ENCODE data around the gene PLCB3.

Gene PLCB3

DNA sequence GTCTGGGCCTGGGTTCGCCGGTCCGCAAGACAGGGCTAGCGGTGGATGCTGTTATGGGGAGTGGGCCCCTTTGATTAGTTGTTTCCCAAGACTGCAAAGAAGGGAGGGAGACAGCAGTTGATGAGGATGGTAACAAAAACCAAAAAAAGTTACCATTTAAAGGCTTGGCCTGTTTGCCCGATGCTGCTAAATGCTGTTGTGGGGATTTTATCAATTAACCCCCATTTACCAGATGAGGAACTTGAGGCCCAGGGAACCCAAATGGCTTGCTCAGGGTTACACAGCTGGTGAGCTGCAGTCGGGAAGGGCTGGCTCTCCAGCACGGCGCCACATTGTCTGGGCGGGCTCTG is 28.7 kb upstream of the PLCB3 start:
- DNase-seq = no peak

DNA sequence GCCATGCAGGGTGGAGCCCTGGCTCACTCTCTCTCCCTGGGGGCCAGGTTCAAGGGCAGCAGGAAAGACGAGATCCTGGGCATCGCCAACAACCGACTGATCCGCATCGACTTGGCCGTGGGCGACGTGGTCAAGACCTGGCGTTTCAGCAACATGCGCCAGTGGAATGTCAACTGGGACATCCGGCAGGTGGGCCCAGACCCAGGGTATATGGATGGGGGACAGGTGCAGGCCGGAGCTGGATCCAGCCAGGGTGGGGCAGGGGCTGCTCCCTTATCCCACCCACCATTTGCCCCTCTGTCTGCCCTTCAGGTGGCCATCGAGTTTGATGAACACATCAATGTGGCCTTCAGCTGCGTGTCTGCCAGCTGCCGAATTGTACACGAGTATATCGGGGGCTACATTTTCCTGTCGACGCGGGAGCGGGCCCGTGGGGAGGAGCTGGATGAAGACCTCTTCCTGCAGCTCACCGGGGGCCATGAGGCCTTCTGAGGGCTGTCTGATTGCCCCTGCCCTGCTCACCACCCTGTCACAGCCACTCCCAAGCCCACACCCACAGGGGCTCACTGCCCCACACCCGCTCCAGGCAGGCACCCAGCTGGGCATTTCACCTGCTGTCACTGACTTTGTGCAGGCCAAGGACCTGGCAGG is 28.2 kb upstream of the PLCB3 start:
- no peak for DNase-seq

DNA sequence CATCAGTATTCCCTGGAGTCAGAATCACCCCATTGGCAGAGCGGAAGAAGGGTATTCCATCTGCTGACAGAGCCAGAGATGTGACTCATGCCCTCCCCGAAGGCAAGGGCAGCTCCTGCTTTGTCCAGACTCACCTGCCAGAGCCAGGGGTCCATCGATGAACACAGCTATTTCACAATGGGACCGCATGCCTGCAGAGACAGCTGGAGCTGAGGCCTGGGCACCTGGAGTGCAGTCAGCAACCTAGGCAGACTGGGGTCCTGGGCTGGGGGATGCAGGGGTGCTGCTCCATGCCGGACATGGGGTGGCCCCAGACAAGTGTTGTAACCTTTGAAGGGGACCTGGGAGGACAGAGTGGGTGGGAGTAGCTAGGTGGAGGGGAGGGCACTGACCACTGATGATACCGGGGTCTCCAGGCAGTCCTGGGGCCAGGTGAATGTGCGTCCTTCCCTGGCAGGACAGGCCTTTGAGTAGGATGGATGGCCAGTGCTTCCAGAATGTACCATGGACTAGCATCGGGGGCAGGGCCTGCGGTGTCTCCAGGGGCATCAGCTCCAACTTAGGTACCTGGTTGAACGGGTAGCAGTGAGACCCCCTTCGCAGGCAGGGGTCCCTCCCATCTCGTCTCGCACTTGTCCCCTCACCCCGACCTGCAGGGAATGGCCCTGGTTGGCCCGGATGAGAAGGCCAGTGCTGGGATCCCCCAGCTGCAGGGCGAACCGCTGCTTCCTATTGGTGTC is 27.0 kb upstream of the PLCB3 start:
- DNase-seq = no peak

DNA sequence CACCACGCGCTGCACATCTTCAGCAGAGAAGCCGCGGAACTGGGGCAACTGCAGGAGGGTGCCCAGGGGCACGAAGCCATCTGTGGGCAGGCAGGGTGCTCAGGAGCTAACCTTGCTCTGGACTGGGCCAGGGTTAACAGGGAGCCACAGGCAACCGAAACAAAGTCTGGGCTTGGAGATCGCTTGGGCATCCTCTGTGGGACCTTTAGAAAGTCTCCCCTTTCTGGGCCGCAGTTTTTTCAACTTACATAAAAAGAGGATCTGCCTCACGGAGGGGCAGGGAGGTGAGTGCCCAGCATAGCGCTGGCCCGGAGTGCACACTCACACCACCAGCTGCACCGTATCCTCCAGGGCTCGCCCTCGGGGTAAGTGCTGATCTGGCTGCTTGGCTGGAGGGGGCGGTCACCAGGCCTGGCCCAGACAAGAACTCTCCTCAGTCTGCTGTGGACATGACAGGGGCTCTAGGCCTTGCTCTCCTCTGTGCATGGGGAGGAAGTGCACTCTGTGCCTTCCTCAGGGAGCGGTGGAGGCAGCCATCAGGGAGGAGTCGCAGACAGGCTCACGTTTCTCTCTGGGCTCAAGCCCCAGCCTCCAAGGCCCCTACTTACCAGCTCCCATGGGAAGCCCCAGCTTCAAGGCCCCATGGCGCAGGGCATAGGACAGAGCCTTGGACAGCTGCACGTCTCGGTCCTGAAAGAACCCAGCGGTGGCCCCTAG is 26.3 kb upstream of the PLCB3 start:
- no peak for DNase-seq

DNA sequence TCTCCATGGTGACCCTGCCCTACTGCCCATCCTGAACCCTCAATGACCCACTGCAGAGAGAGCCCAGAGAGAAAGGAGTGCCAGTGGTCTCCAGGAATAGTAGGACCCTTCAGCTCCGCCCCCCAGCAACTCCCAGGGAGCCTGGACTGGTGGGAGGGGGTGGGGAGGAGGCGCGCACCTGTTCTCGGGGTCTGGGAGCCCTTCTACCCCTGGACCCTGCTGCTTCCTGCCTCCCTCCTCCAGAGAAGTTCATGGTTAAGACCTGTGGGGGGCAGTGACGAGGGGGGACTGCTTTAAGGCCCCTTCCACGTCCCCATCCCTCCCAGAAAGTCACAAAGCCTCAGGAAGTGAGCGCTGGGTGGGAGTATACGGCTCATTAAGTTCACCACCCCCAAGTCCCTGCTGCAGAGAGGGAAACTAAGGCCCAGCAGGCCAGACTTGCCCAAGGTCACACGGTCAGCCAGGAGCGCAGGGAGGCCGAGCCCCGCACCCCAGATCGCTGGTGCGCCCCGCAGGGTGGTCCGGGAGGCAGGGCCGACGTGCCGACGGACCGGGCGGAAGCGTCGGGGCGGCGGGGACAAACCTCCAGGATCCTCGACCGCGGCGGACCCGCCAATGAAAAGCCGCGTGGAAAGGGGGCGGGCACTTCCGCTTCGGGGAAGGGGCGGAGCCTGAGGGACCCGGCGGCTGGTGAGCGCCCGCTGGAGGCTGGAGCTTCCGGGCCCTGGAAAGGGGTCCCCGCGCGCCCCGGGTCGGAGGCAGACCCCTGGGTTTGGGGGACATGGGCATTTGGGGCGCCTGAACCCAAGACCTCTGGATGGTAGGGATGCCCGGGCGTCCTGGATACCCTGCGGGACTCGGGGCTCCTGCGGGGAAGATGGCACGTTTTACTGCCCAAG is 25.5 kb upstream of the PLCB3 start, which contains the start of the genes NUDT22 and TRPT1:
Gene NUDT22, plus strand, starts transcription at position 667 of the 899 bp plus-strand sequence. CDS start 379 bp downstream, outside the sequence.
Gene TRPT1, minus strand, starts transcription at position 579 of the 899 bp plus-strand sequence. Its CDS starts 326 bp downstream, at position 253.
- peak; percentile 87 for DNase-seq

DNA sequence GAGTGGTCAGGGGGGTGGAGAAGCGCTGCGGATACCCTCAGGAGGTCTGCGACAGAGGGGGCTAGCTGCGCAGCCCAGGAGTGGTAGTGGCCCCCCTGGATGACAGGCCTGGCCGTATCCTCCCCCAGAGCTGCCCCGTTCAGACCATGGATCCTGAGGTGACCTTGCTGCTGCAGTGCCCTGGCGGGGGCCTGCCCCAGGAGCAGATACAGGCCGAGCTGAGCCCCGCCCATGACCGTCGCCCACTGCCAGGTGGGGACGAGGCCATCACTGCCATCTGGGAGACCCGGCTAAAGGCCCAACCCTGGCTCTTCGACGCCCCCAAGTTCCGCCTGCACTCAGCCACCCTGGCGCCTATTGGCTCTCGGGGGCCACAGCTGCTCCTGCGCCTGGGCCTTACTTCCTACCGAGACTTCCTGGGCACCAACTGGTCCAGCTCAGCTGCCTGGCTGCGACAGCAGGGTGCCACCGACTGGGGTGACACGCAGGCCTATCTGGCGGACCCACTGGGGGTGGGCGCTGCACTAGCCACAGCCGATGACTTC is 24.8 kb upstream of the PLCB3 start:
- peak; percentile 61 for DNase-seq

DNA sequence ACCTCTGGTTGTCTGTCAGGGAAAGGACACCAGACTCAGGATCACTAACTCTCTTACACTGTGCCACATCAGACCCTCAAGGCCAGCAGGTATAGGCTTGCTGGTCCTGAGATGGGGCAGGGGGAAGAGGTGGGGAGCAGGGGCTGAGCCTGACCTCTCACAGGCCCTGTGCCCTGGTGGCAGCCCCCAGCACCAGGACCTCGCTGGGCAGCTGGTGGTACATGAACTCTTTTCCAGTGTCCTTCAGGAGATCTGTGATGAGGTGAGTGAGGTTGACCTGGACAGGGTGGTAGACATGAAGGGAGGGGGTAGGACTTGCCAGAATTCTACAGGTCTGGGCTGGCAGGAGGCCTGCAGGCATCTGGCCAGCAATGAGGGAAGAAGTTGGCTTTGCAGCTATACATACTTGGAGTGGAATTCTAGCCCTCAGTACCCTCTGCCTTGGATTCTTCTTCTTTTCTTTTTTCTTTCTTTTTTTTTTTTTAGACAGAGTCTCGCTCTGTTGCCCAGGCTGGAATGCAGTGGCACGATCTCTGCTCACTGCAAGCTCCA is 23.8 kb upstream of the PLCB3 start:
- DNase-seq = no peak

DNA sequence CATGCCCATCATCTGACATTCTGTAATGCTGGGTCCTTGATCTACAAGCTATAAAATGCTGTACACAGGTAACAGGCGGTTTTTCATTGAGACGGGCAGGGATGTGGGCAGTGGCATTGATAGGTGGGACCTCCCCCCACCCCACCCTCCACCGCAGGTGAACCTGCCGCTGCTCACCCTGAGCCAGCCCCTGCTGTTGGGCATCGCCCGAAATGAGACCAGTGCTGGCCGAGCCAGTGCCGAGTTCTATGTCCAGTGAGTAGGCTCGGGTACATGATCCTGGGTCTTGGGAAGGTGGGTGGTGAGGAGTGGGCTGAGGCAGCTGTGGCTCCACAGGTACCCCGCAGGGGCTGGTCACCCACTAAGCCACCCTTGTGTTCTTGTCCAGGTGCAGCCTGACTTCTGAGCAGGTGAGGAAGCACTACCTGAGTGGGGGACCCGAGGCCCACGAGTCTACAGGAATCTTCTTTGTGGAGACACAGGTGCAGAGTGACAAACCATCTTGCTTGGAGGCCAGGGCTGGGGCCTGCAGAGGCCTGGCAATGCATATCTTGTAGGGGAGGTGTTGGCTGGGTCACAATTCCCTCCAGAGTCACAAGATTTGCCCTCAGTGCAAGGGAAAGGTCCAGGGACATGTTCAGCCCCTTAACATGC is 22.1 kb upstream of the PLCB3 start:
- DNase-seq = no peak

DNA sequence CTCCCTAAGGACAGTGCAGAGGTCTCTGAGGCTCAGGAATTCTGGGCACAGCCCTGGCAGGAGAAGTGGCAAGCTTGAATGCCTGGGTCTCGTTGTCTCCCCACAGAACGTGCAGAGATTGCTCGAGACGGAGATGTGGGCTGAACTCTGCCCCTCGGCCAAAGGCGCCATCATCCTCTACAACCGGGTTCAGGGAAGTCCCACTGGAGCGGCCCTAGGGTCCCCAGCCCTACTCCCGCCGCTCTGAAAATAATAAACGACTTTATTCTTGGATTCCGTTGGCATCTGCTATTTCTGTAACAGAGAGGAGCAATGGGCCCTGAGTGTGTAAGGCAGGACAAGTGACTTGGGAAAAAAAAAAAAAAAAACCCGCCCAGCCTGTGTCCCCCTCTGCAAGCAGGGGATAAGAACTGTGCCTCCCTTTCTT is 21.6 kb upstream of the PLCB3 start:
- no peak for DNase-seq

DNA sequence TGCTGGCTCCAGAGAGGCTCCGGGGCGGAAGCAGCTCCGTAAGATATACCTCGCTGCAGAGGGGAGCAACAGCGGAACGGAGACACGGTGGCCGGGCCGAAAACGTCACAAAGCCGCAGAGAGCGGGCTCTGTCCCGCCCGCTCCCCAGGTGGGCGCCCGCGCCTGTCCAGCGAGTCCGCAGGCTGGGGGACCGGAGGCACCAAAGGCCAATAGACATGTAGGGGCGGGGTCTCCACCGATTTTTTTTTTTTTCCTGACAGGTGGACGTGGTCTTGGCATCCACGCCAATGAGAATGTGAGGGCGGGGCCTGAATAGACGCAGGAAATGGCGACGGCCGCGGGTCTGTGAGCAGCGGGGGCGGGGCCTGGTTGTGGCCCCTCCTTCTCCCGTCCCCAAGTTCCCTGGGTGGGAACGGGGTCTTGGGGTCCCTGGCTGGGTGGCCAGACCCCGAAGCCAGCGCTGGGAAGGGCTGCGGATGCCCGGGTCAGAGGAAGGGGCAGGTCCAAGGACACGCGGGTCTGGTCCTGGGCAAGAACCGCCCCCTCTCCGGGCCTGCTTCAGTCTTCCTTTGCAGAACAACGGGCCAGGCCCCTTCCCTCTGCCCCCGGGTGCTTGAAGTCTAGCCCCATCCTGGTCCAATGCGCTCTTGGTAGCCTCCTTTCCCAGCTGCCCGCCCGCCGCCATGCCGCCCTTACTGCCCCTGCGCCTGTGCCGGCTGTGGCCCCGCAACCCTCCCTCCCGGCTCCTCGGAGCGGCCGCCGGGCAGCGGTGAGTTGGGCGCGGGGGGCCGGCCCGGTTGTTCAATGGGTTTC is 21.0 kb upstream of the PLCB3 start, which contains the start of gene DNAJC4:
Gene DNAJC4, plus strand, starts transcription at position 378 of the 814 bp plus-strand sequence. Its CDS starts 307 bp downstream, at position 685.
- peak; percentile 63 for DNase-seq

DNA sequence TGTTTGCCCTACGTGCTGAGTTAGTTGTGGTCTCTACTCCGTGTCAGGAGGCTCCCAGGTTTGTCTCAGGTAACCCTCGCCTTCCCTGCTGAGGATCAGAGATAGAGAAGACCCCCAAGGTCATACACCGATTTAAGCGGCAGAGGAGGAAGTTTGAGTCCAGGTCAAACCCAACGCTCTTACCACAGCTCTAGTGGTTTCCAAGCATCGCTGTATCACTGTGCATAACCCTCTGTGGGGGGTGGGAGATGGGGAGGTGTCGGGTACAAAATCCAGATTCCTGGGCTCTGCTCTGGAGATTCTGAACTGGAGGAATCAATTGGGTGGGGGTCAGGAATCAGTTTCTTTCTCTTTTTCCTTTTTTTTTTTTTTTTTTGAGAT is 20.4 kb upstream of the PLCB3 start:
- DNase-seq = no peak

DNA sequence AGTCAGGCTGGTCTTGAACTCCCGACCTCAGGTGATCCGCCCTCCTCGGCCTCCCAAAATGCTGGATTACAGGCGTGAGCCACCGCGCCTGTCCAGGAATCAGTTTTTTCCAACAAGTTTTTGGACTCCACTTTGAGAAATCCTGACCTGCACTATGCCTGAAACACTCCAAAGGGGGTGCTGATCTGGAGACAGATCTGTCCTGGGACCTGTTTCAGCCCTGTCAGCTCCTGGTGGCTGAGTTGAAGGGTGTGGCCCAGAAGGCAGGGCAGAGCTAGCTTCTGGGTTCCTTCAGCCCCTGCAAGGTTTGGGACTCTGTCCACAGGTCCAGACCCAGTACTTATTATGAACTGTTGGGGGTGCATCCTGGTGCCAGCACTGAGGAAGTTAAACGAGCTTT is 19.8 kb upstream of the PLCB3 start:
- no peak for DNase-seq

DNA sequence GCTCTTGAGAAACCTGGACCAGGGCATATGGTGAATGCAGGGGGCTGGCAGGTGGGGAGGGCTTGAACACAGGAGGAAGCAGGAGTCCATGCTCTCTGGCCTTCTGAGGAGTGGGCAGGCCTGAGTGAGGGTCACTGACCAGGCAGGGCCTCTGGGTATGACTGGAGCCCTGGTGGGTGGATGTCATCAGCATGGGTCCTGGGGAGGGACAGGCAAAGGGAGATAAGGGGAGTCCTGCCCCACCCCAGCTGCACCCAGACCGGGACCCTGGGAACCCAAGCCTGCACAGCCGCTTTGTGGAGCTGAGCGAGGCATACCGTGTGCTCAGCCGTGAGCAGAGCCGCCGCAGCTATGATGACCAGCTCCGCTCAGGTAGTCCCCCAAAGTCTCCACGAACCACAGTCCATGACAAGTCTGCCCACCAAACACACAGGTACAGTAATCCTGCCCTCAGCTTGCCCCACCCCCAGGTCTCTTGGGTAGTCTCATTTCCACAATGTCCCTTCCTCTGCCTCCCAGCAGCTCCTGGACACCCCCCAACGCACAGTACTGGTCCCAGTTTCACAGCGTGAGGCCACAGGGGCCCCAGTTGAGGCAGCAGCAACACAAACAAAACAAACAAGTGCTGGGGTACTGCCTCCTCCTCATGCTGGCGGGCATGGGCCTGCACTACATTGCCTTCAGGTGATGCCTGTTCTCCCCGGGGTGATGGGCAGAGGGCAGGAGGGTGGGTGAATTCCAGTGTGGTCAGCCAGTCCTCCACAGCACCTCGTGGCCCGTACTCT is 19.0 kb upstream of the PLCB3 start:
- DNase-seq = no peak

DNA sequence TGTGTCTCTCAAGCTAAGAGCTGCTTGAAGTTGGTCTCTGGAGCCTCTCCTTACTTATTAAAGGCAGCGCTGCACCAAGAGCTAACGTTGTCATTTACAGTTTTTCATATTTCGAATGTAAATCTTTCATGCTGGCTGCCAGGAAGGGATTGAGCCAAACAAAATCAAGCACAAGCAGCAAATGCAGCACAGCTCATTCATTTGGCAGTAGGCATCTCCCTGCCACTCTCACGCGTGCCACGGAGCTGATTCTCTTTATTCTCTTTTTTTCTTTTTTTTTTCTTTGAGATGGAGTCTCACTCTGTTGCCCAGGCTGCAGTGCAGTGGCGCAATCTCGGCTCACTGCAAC is 18.4 kb upstream of the PLCB3 start:
- DNase-seq = no peak

DNA sequence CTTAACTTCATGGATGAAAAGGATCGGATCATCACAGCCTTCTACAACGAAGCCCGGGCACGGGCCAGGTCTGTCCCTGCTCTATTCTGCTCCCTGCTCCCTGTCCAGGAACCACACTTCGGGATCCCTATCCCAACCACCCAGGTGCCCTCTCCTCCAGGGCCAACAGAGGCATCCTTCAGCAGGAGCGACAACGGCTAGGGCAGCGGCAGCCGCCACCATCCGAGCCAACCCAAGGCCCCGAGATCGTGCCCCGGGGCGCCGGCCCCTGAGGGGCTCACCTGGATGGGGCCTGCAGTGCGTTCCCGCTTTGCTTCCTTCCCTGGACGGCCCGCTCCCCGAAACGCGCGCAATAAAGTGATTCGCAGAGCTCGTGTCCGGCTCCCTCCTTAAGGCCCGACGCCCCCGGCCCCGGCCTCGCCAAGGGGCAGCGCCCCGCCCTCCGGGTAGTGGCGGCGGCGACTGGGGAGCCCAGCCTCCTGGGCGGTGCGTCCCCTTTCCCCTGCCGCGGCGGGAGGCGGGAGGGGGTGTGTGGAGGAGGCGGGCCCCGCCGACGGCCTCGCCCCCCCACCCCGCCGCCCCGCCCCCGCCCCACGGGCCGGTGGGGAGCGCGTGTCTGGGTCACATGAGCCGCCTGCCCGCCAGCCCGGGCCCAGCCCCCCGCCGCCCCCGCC is 17.3 kb upstream of the PLCB3 start, which contains the start of gene VEGFB:
Gene VEGFB, plus strand, starts transcription at position 672 of the 674 bp plus-strand sequence. CDS start 250 bp downstream, outside the sequence.
- DNase-seq = no peak

DNA sequence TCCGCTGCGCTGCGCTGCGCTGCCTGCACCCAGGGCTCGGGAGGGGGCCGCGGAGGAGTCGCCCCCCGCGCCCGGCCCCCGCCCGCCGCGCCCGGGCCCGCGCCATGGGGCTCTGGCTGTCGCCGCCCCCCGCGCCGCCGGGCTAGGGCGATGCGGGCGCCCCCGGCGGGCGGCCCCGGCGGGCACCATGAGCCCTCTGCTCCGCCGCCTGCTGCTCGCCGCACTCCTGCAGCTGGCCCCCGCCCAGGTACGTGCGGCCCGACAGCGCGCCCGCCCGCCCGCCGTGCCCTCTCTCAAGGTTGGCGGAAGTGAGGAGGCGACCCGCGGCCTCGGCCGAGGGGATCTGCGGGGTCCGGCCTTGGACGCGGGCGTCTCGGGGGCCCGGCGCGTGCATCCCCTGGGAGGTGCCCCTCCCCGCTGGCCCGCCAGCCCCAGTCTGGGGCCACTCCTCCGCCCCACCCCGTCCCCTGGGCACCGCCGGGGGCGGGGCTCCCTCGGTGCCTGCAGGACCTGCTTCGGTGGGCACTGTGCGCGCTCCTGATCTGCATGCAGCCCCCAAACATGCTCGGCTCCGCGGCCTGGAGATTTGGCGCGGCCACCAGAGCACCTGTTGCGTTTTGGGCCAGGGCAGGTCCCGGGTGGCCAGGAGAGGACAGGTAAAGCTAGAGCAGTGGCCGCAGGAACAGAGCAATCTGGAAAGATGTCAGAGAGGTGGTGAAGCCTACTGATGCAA is 16.5 kb upstream of the PLCB3 start:
- DNase-seq = no peak

DNA sequence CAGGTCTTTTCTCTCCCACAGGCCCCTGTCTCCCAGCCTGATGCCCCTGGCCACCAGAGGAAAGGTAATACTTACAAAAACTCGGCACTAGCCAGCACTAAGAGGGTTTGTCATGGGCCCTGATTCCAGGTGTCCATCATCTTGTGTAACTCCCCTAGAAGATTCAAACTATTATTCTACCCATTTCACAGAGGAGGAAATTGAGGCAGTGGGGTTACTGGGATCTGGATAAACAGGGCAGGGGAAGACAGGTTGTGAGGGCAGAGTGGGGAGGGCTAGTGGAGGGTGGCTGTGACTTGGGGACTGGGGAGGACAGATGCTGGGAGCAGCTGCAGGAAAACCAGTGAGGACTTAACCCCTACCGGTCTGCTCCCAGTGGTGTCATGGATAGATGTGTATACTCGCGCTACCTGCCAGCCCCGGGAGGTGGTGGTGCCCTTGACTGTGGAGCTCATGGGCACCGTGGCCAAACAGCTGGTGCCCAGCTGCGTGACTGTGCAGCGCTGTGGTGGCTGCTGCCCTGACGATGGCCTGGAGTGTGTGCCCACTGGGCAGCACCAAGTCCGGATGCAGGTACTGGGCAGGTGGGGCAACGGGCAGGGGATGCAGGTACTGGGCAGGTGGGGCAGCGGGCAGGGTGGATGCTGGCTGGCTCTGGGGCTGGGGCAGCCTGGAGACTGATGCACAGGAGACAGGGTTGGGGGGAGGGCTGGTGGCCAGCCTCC is 15.7 kb upstream of the PLCB3 start:
- DNase-seq = no peak

DNA sequence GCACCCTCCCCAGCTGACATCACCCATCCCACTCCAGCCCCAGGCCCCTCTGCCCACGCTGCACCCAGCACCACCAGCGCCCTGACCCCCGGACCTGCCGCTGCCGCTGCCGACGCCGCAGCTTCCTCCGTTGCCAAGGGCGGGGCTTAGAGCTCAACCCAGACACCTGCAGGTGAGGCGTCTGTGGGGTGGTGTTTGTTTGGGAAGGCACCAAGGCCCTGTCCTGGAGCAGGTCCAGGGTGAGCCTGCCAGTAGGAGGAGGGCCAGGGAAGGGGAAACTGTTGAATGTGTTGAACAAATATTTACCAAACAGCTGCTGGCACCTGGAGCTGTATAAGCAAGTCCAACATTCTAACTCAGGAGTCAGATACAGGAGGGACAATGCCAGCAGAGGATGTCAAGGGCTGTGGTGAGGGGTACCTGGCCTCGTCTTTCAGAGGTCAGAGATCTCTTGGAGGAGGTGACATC is 13.8 kb upstream of the PLCB3 start:
- DNase-seq = no peak
